Measurements from ENCODE around the gene COG5.

The COG5 gene

GRCh38 chr7:107315716-107316220, 248.0 kb downstream of the COG5 start:
- H3K79me2 ChIP-seq (ENCODE audit: control insufficient read depth, insufficient read depth, low read length), result no peaks in the 10 kb centered on the region
- no peak overlapping the region for H3K56ac ChIP-seq (ENCODE audit: low read length)
- no peak overlapping the region for H4K5ac ChIP-seq (ENCODE audit: low read length)
- H2BK15ac ChIP-seq (replicated peaks; ENCODE audit: low read depth), result no peak overlapping the region
- no peak overlapping the region for H2BK5ac ChIP-seq (ENCODE audit: low read length)
- H2BK120ac ChIP-seq (ENCODE audit: low read depth, low read length), result no peak overlapping the region
- H3K23ac ChIP-seq (ENCODE audit: low read length), result no peak overlapping the region
- no peaks in the 10 kb centered on the region for H3K27me3 ChIP-seq (ENCODE audit: insufficient read depth, low read length, poor library complexity)
- no peaks in the 10 kb centered on the region for H3K79me1 ChIP-seq (ENCODE audit: low read length)
- no peak overlapping the region for H3K9ac ChIP-seq (ENCODE audit: low read length)
- WGBS (ENCODE audit: extremely low coverage, insufficient coverage, low lambda C conversion rate), result no CpG with 5 or more reads among the region's 1 CpG
- DNase-seq, result no peak
- no peak overlapping the region for H3K27ac ChIP-seq (ENCODE audit: low read depth, low read length)
- no peak overlapping the region for H3K18ac ChIP-seq (ENCODE audit: low read length)
- no peak overlapping the region for H2AK5ac ChIP-seq (ENCODE audit: low read length)
- no peak overlapping the region for H3K4me3 ChIP-seq (ENCODE audit: low read length)
- H3K4ac ChIP-seq (ENCODE audit: low read depth, low read length), result no peak overlapping the region
- H3K4me1 ChIP-seq (ENCODE audit: control insufficient read depth, low read depth, low read length), result no peaks in the 10 kb centered on the region
- no peak overlapping the region for H4K8ac ChIP-seq (ENCODE audit: low read depth, low read length)
- no peaks in the 10 kb centered on the region for H3K36me3 ChIP-seq (ENCODE audit: control insufficient read depth, insufficient read depth, low read length)
- H3K4me2 ChIP-seq (ENCODE audit: low read length), result no peak overlapping the region

- Histone ChIP-seq H3K4me2 (ENCODE audit: low read length) (no peak overlapping the region), H3K9ac (ENCODE audit: low read length) (no peak overlapping the region), H3K56ac (ENCODE audit: low read length) (no peak overlapping the region), H2BK15ac (replicated peaks; ENCODE audit: low read depth) (no peak overlapping the region), H3K4me1 (ENCODE audit: control insufficient read depth, low read depth, low read length) (no peaks in the 10 kb centered on the region), H3K36me3 (ENCODE audit: control insufficient read depth, insufficient read depth, low read length) (no peaks in the 10 kb centered on the region), H2BK5ac (ENCODE audit: low read length) (no peak overlapping the region), H3K79me2 (ENCODE audit: control insufficient read depth, insufficient read depth, low read length) (no peaks in the 10 kb centered on the region), H3K79me1 (ENCODE audit: low read length) (no peaks in the 10 kb centered on the region), H2AK5ac (ENCODE audit: low read length) (no peak overlapping the region), H2BK120ac (ENCODE audit: low read depth, low read length) (no peak overlapping the region), H3K4ac (ENCODE audit: low read depth, low read length) (no peak overlapping the region), H3K23ac (ENCODE audit: low read length) (no peak overlapping the region), H3K27ac (ENCODE audit: low read depth, low read length) (no peak overlapping the region), H4K8ac (ENCODE audit: low read depth, low read length) (no peak overlapping the region), H3K4me3 (ENCODE audit: low read length) (no peak overlapping the region), H4K5ac (ENCODE audit: low read length) (no peak overlapping the region), H3K18ac (ENCODE audit: low read length) (no peak overlapping the region), H3K27me3 (ENCODE audit: insufficient read depth, low read length, poor library complexity) (no peaks in the 10 kb centered on the region)
- no CpG with 5 or more reads among the region's 1 CpG for WGBS (ENCODE audit: extremely low coverage, insufficient coverage, low lambda C conversion rate)
- no peak for DNase-seq
These were observed 250.4 kb downstream of the COG5 start for GRCh38 chr7:107313355-107313754.

GRCh38 chr7:107312418-107312817, 251.3 kb downstream of the COG5 start:
- H3K27ac ChIP-seq (ENCODE audit: low read depth, low read length), result no peak overlapping the region
- WGBS (ENCODE audit: extremely low coverage, insufficient coverage, low lambda C conversion rate), result no CpG with 5 or more reads among the region's 4 CpGs

GRCh38 chr7:107309296-107309695, 254.4 kb downstream of the COG5 start:
- H3K27ac ChIP-seq (ENCODE audit: low read depth, low read length), result no peak overlapping the region
- H3K36me3 ChIP-seq (ENCODE audit: control insufficient read depth, insufficient read depth, low read length), result no peaks in the 10 kb centered on the region
- no peak overlapping the region for H4K8ac ChIP-seq (ENCODE audit: low read depth, low read length)
- no peak overlapping the region for H3K4me3 ChIP-seq (ENCODE audit: low read length)
- no peak overlapping the region for H3K23ac ChIP-seq (ENCODE audit: low read length)
- H2BK120ac ChIP-seq (ENCODE audit: low read depth, low read length), result no peak overlapping the region
- H3K9ac ChIP-seq (ENCODE audit: low read length), result no peak overlapping the region
- H3K4me1 ChIP-seq (ENCODE audit: control insufficient read depth, low read depth, low read length), result no peaks in the 10 kb centered on the region
- H3K18ac ChIP-seq (ENCODE audit: low read length), result no peak overlapping the region
- no peaks in the 10 kb centered on the region for H3K79me2 ChIP-seq (ENCODE audit: control insufficient read depth, insufficient read depth, low read length)
- no peak overlapping the region for H3K4me2 ChIP-seq (ENCODE audit: low read length)
- no peaks in the 10 kb centered on the region for H3K27me3 ChIP-seq (ENCODE audit: insufficient read depth, low read length, poor library complexity)
- WGBS (ENCODE audit: extremely low coverage, insufficient coverage, low lambda C conversion rate), result no CpG with 5 or more reads among the region's 1 CpG
- H2BK5ac ChIP-seq (ENCODE audit: low read length), result no peak overlapping the region
- no peak overlapping the region for H2BK15ac ChIP-seq (replicated peaks; ENCODE audit: low read depth)
- no peaks in the 10 kb centered on the region for H3K79me1 ChIP-seq (ENCODE audit: low read length)
- no peak for DNase-seq
- H3K56ac ChIP-seq (ENCODE audit: low read length), result no peak overlapping the region
- no peak overlapping the region for H2AK5ac ChIP-seq (ENCODE audit: low read length)
- H3K4ac ChIP-seq (ENCODE audit: low read depth, low read length), result no peak overlapping the region
- no peak overlapping the region for H4K5ac ChIP-seq (ENCODE audit: low read length)

More at GRCh38 chr7:107312418-107312817, 251.3 kb downstream of the COG5 start:
- Histone ChIP-seq H4K5ac (ENCODE audit: low read length) (no peak overlapping the region), H3K4ac (ENCODE audit: low read depth, low read length) (no peak overlapping the region), H3K56ac (ENCODE audit: low read length) (no peak overlapping the region), H2BK120ac (ENCODE audit: low read depth, low read length) (no peak overlapping the region), H2AK5ac (ENCODE audit: low read length) (no peak overlapping the region), H3K23ac (ENCODE audit: low read length) (no peak overlapping the region), H4K8ac (ENCODE audit: low read depth, low read length) (no peak overlapping the region), H3K36me3 (ENCODE audit: control insufficient read depth, insufficient read depth, low read length) (no peaks in the 10 kb centered on the region), H3K79me1 (ENCODE audit: low read length) (no peaks in the 10 kb centered on the region), H2BK15ac (replicated peaks; ENCODE audit: low read depth) (no peak overlapping the region), H3K4me3 (ENCODE audit: low read length) (no peak overlapping the region), H3K18ac (ENCODE audit: low read length) (no peak overlapping the region), H3K4me1 (ENCODE audit: control insufficient read depth, low read depth, low read length) (no peaks in the 10 kb centered on the region), H3K79me2 (ENCODE audit: control insufficient read depth, insufficient read depth, low read length) (no peaks in the 10 kb centered on the region), H3K27me3 (ENCODE audit: insufficient read depth, low read length, poor library complexity) (no peaks in the 10 kb centered on the region), H3K4me2 (ENCODE audit: low read length) (no peak overlapping the region), H3K9ac (ENCODE audit: low read length) (no peak overlapping the region), H2BK5ac (ENCODE audit: low read length) (no peak overlapping the region)
- DNase-seq, result no peak

- H3K4me3 ChIP-seq (ENCODE audit: low read length), result no peak overlapping the region
These were observed 259.1 kb downstream of the COG5 start for GRCh38 chr7:107304636-107305035.

GRCh38 chr7:107304063-107304462, 259.7 kb downstream of the COG5 start:
- no peak overlapping the region for H2AK5ac ChIP-seq (ENCODE audit: low read length)
- H3K79me2 ChIP-seq (ENCODE audit: control insufficient read depth, insufficient read depth, low read length), result no peaks in the 10 kb centered on the region
- no peak overlapping the region for H4K8ac ChIP-seq (ENCODE audit: low read depth, low read length)
- no peaks in the 10 kb centered on the region for H3K27me3 ChIP-seq (ENCODE audit: insufficient read depth, low read length, poor library complexity)
- no peak overlapping the region for H3K27ac ChIP-seq (ENCODE audit: low read depth, low read length)
- H2BK120ac ChIP-seq (ENCODE audit: low read depth, low read length), result no peak overlapping the region
- no peak overlapping the region for H3K4me3 ChIP-seq (ENCODE audit: low read length)
- no peak overlapping the region for H2BK15ac ChIP-seq (replicated peaks; ENCODE audit: low read depth)
- H4K5ac ChIP-seq (ENCODE audit: low read length), result no peak overlapping the region
- H3K79me1 ChIP-seq (ENCODE audit: low read length), result no peaks in the 10 kb centered on the region
- no peak overlapping the region for H3K4me2 ChIP-seq (ENCODE audit: low read length)
- DNase-seq, result no peak
- no peak overlapping the region for H2BK5ac ChIP-seq (ENCODE audit: low read length)
- no peaks in the 10 kb centered on the region for H3K36me3 ChIP-seq (ENCODE audit: control insufficient read depth, insufficient read depth, low read length)
- H3K23ac ChIP-seq (ENCODE audit: low read length), result no peak overlapping the region
- H3K4me1 ChIP-seq (ENCODE audit: control insufficient read depth, low read depth, low read length), result no peaks in the 10 kb centered on the region
- no CpG with 5 or more reads among the region's 1 CpG for WGBS (ENCODE audit: extremely low coverage, insufficient coverage, low lambda C conversion rate)
- H3K56ac ChIP-seq (ENCODE audit: low read length), result no peak overlapping the region
- no peak overlapping the region for H3K18ac ChIP-seq (ENCODE audit: low read length)
- H3K9ac ChIP-seq (ENCODE audit: low read length), result no peak overlapping the region
- no peak overlapping the region for H3K4ac ChIP-seq (ENCODE audit: low read depth, low read length)

More at GRCh38 chr7:107304636-107305035, 259.1 kb downstream of the COG5 start:
- no peaks in the 10 kb centered on the region for H3K27me3 ChIP-seq (ENCODE audit: insufficient read depth, low read length, poor library complexity)
- H3K56ac ChIP-seq (ENCODE audit: low read length), result no peak overlapping the region
- H3K4ac ChIP-seq (ENCODE audit: low read depth, low read length), result no peak overlapping the region
- H3K79me1 ChIP-seq (ENCODE audit: low read length), result no peaks in the 10 kb centered on the region
- no peak overlapping the region for H3K9ac ChIP-seq (ENCODE audit: low read length)
- DNase-seq, result no peak
- no peak overlapping the region for H2AK5ac ChIP-seq (ENCODE audit: low read length)
- H3K79me2 ChIP-seq (ENCODE audit: control insufficient read depth, insufficient read depth, low read length), result no peaks in the 10 kb centered on the region
- no peak overlapping the region for H4K8ac ChIP-seq (ENCODE audit: low read depth, low read length)
- no peak overlapping the region for H4K5ac ChIP-seq (ENCODE audit: low read length)
- no peak overlapping the region for H2BK15ac ChIP-seq (replicated peaks; ENCODE audit: low read depth)
- H3K4me2 ChIP-seq (ENCODE audit: low read length), result no peak overlapping the region
- H3K23ac ChIP-seq (ENCODE audit: low read length), result no peak overlapping the region
- H3K27ac ChIP-seq (ENCODE audit: low read depth, low read length), result no peak overlapping the region
- H2BK120ac ChIP-seq (ENCODE audit: low read depth, low read length), result no peak overlapping the region
- H3K4me1 ChIP-seq (ENCODE audit: control insufficient read depth, low read depth, low read length), result no peaks in the 10 kb centered on the region
- no peak overlapping the region for H2BK5ac ChIP-seq (ENCODE audit: low read length)
- no peaks in the 10 kb centered on the region for H3K36me3 ChIP-seq (ENCODE audit: control insufficient read depth, insufficient read depth, low read length)
- no peak overlapping the region for H3K18ac ChIP-seq (ENCODE audit: low read length)
- no CpG with 5 or more reads among the region's 3 CpGs for WGBS (ENCODE audit: extremely low coverage, insufficient coverage, low lambda C conversion rate)

Data from mesendoderm (in vitro differentiated cells).